Middle frontal gyrus (tissue), 1 donor: Measurements from ENCODE around the gene HTR3B.

Experiments used
- DNase-seq: peaks from one replicate; pipeline ENCODE4 v3.0.0-alpha.2; 2015; ENCODE audit warnings: low spot score; ENCODE audit errors: extremely low spot score

HTR3B gene

GRCh38 chr11:113989916-113990315, 85.3 kb downstream of the HTR3B start:
- DNase-seq: no peak

GRCh38 chr11:113991170-113991569, 86.6 kb downstream of the HTR3B start:
- no peak for DNase-seq

GRCh38 chr11:113991718-113992458, 87.3 kb downstream of the HTR3B start:
- no peak for DNase-seq

- no peak for DNase-seq
These were observed 88.0 kb downstream of the HTR3B start for GRCh38 chr11:113992459-113993110.

DNA sequence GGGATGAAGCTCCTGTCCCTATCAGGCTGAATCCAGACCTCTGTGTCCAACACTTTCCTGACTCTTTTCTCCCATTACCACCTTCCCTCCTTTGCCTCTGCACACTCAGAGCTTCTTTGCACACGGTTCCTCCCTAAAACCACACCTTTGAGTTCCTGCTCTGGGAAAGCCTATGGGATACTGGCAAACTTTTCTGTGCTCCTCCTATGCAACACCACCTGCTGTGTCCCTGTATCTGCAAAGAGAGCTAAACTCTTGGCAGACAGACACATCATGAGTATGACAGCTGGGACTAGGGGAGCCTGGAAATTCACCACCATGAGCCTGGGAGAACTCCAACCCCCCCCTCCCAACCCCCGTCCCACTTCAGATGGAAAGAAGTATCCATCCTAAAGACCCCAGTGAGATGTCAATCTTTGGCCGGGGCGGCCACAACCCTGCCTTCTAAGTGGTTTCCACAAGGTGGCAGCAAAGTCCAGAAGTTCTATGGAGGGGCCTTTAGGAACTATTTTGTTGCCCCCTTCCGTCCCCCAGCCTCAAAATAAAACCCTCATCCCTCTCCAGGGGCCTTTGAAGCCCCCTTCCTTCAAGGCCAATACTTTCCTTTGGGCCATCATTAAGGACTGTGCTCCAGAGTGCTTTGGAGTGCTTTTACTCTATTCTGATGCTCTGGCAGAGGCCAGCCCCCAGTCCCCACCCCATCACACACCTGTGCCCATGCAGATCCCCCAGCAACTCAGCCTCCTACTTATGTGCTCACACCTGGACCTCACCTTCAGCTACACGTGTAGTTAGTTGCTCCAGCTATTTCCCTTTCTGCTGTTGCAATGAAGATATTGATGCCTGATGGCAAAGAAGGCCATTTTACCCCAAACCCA, 89.7 kb downstream of the HTR3B start:
- DNase-seq: no peak
